SK-N-SH (cell line): ENCODE data around the gene RIN3. TPM values are rescaled to one million over a fixed set of nuclear protein-coding genes. Genes with fewer than 3 reads are reported as not detected.

Experiments used
- CTCF ChIA-PET: fragments of 300-600, 350-600 bp; formaldehyde crosslinking; extraction: SDS; loops from one replicate; lab custom pipeline; 2021; lab: Yijun Ruan, JAX
- POLR2A ChIA-PET: fragments of 350-600 bp; sonication (Branson Sonifier 250); formaldehyde crosslinking; extraction: SDS; loops from one replicate; lab custom pipeline; 2020; ENCODE audit warnings: antibody characterized with exemption, inconsistent platforms; lab: Yijun Ruan, JAX
- DNase-seq: peaks from one replicate; pipeline ENCODE4 v3.0.0; 2012
- H2AFZ ChIP-seq: fragments of 200-600 bp; sonication (generic); 2 replicates; pipeline ENCODE4 v1.8.1; 2016; ENCODE audit warnings: antibody characterized with exemption, mild to moderate bottlenecking, low read depth
- H3F3A ChIP-seq: fragments of 200-600 bp; sonication (generic); replicated peaks from 2 replicates; pipeline ENCODE3; 2016; ENCODE audit warnings: antibody characterized with exemption, mild to moderate bottlenecking; ENCODE audit not compliant: insufficient read depth
- H3K27ac ChIP-seq, 2 experiments: fragments of 200-500 bp in 1 of 2; fragments of 200-600 bp in 1 of 2; sonication (Bioruptor generic) in 1 of 2; sonication (generic), shearing (Covaris generic) in 1 of 2; 2 replicates each; pipeline versions ENCODE4 v1.5.1 to v1.6.1; 2014 to 2016; ENCODE audit warnings: low read depth in 2 of 2, inconsistent platforms in 1 of 2, low read length in 1 of 2, mild to moderate bottlenecking in 1 of 2, mixed read lengths in 1 of 2
- H3K27me3 ChIP-seq: fragments of 200-600 bp; sonication (generic), shearing (Covaris generic); 2 replicates; pipeline ENCODE4 v1.6.1; 2016; ENCODE audit warnings: mixed run types; ENCODE audit not compliant: insufficient read depth
- H3K36me3 ChIP-seq, 2 experiments: fragments of 200-500 bp in 1 of 2; fragments of 200-600 bp in 1 of 2; sonication (Bioruptor generic) in 1 of 2; sonication (generic) in 1 of 2; replicated peaks in 1 of 2; 2 replicates each; pipeline versions ENCODE3 to v1.5.1; 2014 to 2016; ENCODE audit warnings: low read length in 1 of 2, mild to moderate bottlenecking in 1 of 2; ENCODE audit not compliant: insufficient read depth in 2 of 2, control insufficient read depth in 1 of 2
- H3K4me1 ChIP-seq, 2 experiments: fragments of 200-500 bp in 1 of 2; fragments of 200-600 bp in 1 of 2; sonication (Bioruptor generic) in 1 of 2; sonication (generic), shearing (Covaris generic) in 1 of 2; 2 replicates each; pipeline versions ENCODE4 v1.5.1 to v1.6.1; 2014 to 2016; ENCODE audit warnings: low read depth in 1 of 2, low read length in 1 of 2, mixed run types in 1 of 2; ENCODE audit not compliant: insufficient read depth in 2 of 2, control insufficient read depth in 1 of 2
- H3K4me2 ChIP-seq: fragments of 200-600 bp; sonication (generic), shearing (Covaris generic); 2 replicates; pipeline ENCODE4 v1.6.1; 2017; ENCODE audit warnings: mixed run types
- H3K4me3 ChIP-seq, 2 experiments: fragments of 200-500 bp in 1 of 2; fragments of 200-600 bp in 1 of 2; sonication (Bioruptor generic) in 1 of 2; sonication (generic), shearing (Covaris generic) in 1 of 2; 2 replicates each; pipeline versions ENCODE4 v1.5.1 to v1.8.1; 2014 to 2016; ENCODE audit warnings: low read depth in 2 of 2, inconsistent platforms in 1 of 2, low read length in 1 of 2, mild to moderate bottlenecking in 1 of 2, mixed read lengths in 1 of 2, moderate library complexity in 1 of 2
- H3K79me2 ChIP-seq: fragments of 200-600 bp; sonication (generic); 2 replicates; pipeline ENCODE4 v1.8.1; 2017; ENCODE audit warnings: mild to moderate bottlenecking; ENCODE audit not compliant: insufficient read depth
- H3K9ac ChIP-seq: fragments of 200-600 bp; sonication (generic); 2 replicates; pipeline ENCODE4 v1.6.1; 2017; ENCODE audit warnings: mixed run types
- H3K9me2 ChIP-seq: fragments of 200-600 bp; sonication (generic); 2 replicates; pipeline ENCODE4 v1.6.1; 2017; ENCODE audit warnings: mixed run types
- H3K9me3 ChIP-seq: fragments of 200-600 bp; sonication (generic); 2 replicates; pipeline ENCODE4 v1.6.1; 2017; ENCODE audit warnings: mixed run types, mild to moderate bottlenecking, moderate library complexity
- H4K20me1 ChIP-seq: fragments of 200-600 bp; sonication (generic); 2 replicates; pipeline ENCODE4 v1.6.1; 2017; ENCODE audit warnings: mild to moderate bottlenecking, mixed run types; ENCODE audit not compliant: insufficient read depth
- ELF1 ChIP-seq: IDR thresholded peaks from 2 replicates; pipeline ENCODE4 v1.4.0; 2012
- EP300 ChIP-seq, 2 experiments: IDR thresholded peaks; 2 replicates each; pipeline versions ENCODE4 v1.4.0 to v1.6.1; 2012; ENCODE audit warnings: borderline replicate concordance in 1 of 2, low read depth in 1 of 2, low read length in 1 of 2
- FOSL2 ChIP-seq: IDR thresholded peaks from 2 replicates; pipeline ENCODE4 v1.4.0; 2012; ENCODE audit warnings: low read depth, mild to moderate bottlenecking, moderate library complexity, borderline replicate concordance
- FOXJ3 ChIP-seq: sonication (generic); formaldehyde crosslinking; IDR thresholded peaks from 2 replicates; pipeline ENCODE4 v1.5.1; 2020; ENCODE audit warnings: mild to moderate bottlenecking, missing genetic modification reagents
- GATA2 ChIP-seq: sonication (generic); formaldehyde crosslinking; IDR thresholded peaks from 2 replicates; pipeline ENCODE4 v1.5.0; 2020; ENCODE audit warnings: mild to moderate bottlenecking, missing genetic modification reagents
- JUND ChIP-seq: IDR thresholded peaks from 2 replicates; pipeline ENCODE4 v1.4.0; 2012
- MXI1 ChIP-seq: IDR thresholded peaks from 2 replicates; pipeline ENCODE4 v1.6.1; 2012; ENCODE audit warnings: mild to moderate bottlenecking, low read depth, low read length, improper control_type of control experiment
- RCOR1 ChIP-seq: fragments of 150-350 bp; IDR thresholded peaks from 2 replicates; pipeline ENCODE4 v1.6.1; 2017; ENCODE audit warnings: antibody characterized with exemption, low read length
- RXRA ChIP-seq: IDR thresholded peaks from 2 replicates; pipeline ENCODE4 v1.4.0; 2012; ENCODE audit warnings: low read depth, mild to moderate bottlenecking, borderline replicate concordance
- SIN3A ChIP-seq: IDR thresholded peaks from 2 replicates; pipeline ENCODE4 v1.6.1; 2012; ENCODE audit warnings: low read depth, mild to moderate bottlenecking, low read length, moderate library complexity, borderline replicate concordance
- TAF1 ChIP-seq: IDR thresholded peaks from 2 replicates; pipeline ENCODE4 v1.6.1; 2012; ENCODE audit warnings: low read depth, mild to moderate bottlenecking, low read length, moderate library complexity, borderline replicate concordance
- WGBS: methylation state at CpG from one replicate; pipeline ENCODE4 v1.1.6; 2017; ENCODE audit warnings: low lambda C conversion rate; 5-methylcytosine and 5-hydroxymethylcytosine counted together
- polyA plus RNA-seq, 3 experiments: library from polyadenylated mRNA; depleted of rRNA; stranded (reverse); fragments of >200 nt; gene quantifications; 2 replicates each; pipeline ENCODE4 v1.2.3, GENCODE V29; 2012
- TF ChIP-seq, protein P1 (sequence below): IDR thresholded peaks from 2 replicates; pipeline ENCODE4 v1.4.0; 2012; ENCODE audit warnings: low read depth, borderline replicate concordance
- TF ChIP-seq, protein P2 (sequence below): fragments of 200-600 bp; sonication (generic); IDR thresholded peaks from 2 replicates; pipeline ENCODE4 v1.6.1; 2017; ENCODE audit warnings: antibody characterized with exemption, mild to moderate bottlenecking, moderate library complexity
- TF ChIP-seq, protein P3 (sequence below): IDR thresholded peaks from 2 replicates; pipeline ENCODE4 v1.4.0; 2012; ENCODE audit warnings: low read depth
- TF ChIP-seq, protein P4 (sequence below): IDR thresholded peaks from 2 replicates; pipeline ENCODE4; 2012
- TF ChIP-seq, protein P5 (sequence below): fragments of 150-350 bp; IDR thresholded peaks from 2 replicates; pipeline ENCODE4 v1.6.1; 2016; ENCODE audit warnings: mild to moderate bottlenecking, low read depth, low read length

RIN3 gene
- polyA plus RNA-seq, 1 of the 3 experiments (the other 2 are of a cell fraction), result 12.4 TPM

DNA sequence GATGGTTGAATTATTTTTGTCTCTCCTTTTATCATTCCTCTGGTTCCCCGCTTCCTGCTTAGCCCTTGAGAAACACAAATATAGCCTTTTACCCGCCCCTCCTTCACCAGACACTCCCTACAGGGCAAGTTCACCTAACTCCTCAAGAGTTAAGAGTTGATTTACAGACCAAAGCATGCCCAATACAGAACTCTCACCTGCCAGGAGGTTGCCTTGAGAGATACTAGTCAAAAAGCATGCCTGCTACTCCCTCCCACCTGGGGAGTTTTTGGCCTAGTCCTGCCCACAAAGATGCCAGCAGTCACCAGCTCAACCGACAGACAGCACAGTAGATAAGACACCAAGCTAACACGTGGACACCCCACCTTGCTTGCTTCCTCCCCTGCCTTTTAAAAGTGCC lies 223.6 kb downstream of the RIN3 start:
- DNase-seq, result no peak
- Histone ChIP-seq H3K79me2 (no peaks in the 10 kb centered on the region), H4K20me1 (no peaks in the 10 kb centered on the region), H3K9me2 (no peaks in the 10 kb centered on the region), H3F3A (no peaks in the 10 kb centered on the region), H3K9me3 (no peaks in the 10 kb centered on the region), H2AFZ (no peak overlapping the region), H3K4me1 (no peaks in the 10 kb centered on the region), H3K27ac (no peak overlapping the region), H3K4me3 (no peak overlapping the region), H3K9ac (no peak overlapping the region), H3K27me3 (no peaks in the 10 kb centered on the region), H3K4me2 (no peak overlapping the region), H3K36me3 (peaks cover 0 to 4% of the 10 kb centered on the region in 2 experiments)
- CTCF ChIA-PET, result no interaction called here
- 76% methylated on average over 4 of the region's 4 CpGs for WGBS
- TF ChIP-seq ELF1 (no peak), EP300 (IDR thresholded peaks at IDR 0.05; ENCODE audit: borderline replicate concordance in 1 of 2, low read depth in 1 of 2, low read length in 1 of 2) (no peak), FOSL2 (no peak), MXI1 (no peak), TAF1 (no peak), JUND (no peak), SIN3A (no peak), RXRA (no peak), RCOR1 (no peak), FOXJ3 (CRISPR knock-in tag) (no peak), GATA2 (CRISPR knock-in tag) (no peak)
- TF ChIP-seq, protein P1, sequence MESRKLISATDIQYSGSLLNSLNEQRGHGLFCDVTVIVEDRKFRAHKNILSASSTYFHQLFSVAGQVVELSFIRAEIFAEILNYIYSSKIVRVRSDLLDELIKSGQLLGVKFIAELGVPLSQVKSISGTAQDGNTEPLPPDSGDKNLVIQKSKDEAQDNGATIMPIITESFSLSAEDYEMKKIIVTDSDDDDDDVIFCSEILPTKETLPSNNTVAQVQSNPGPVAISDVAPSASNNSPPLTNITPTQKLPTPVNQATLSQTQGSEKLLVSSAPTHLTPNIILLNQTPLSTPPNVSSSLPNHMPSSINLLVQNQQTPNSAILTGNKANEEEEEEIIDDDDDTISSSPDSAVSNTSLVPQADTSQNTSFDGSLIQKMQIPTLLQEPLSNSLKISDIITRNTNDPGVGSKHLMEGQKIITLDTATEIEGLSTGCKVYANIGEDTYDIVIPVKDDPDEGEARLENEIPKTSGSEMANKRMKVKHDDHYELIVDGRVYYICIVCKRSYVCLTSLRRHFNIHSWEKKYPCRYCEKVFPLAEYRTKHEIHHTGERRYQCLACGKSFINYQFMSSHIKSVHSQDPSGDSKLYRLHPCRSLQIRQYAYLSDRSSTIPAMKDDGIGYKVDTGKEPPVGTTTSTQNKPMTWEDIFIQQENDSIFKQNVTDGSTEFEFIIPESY, result no peak
- TF ChIP-seq, protein P2, sequence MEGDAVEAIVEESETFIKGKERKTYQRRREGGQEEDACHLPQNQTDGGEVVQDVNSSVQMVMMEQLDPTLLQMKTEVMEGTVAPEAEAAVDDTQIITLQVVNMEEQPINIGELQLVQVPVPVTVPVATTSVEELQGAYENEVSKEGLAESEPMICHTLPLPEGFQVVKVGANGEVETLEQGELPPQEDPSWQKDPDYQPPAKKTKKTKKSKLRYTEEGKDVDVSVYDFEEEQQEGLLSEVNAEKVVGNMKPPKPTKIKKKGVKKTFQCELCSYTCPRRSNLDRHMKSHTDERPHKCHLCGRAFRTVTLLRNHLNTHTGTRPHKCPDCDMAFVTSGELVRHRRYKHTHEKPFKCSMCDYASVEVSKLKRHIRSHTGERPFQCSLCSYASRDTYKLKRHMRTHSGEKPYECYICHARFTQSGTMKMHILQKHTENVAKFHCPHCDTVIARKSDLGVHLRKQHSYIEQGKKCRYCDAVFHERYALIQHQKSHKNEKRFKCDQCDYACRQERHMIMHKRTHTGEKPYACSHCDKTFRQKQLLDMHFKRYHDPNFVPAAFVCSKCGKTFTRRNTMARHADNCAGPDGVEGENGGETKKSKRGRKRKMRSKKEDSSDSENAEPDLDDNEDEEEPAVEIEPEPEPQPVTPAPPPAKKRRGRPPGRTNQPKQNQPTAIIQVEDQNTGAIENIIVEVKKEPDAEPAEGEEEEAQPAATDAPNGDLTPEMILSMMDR, result no peak
- TF ChIP-seq, protein P3, sequence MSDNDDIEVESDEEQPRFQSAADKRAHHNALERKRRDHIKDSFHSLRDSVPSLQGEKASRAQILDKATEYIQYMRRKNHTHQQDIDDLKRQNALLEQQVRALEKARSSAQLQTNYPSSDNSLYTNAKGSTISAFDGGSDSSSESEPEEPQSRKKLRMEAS, result no peak
- TF ChIP-seq, protein P4, sequence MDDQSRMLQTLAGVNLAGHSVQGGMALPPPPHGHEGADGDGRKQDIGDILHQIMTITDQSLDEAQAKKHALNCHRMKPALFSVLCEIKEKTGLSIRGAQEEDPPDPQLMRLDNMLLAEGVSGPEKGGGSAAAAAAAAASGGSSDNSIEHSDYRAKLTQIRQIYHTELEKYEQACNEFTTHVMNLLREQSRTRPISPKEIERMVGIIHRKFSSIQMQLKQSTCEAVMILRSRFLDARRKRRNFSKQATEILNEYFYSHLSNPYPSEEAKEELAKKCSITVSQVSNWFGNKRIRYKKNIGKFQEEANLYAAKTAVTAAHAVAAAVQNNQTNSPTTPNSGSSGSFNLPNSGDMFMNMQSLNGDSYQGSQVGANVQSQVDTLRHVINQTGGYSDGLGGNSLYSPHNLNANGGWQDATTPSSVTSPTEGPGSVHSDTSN, result no peak
- TF ChIP-seq, protein P5, sequence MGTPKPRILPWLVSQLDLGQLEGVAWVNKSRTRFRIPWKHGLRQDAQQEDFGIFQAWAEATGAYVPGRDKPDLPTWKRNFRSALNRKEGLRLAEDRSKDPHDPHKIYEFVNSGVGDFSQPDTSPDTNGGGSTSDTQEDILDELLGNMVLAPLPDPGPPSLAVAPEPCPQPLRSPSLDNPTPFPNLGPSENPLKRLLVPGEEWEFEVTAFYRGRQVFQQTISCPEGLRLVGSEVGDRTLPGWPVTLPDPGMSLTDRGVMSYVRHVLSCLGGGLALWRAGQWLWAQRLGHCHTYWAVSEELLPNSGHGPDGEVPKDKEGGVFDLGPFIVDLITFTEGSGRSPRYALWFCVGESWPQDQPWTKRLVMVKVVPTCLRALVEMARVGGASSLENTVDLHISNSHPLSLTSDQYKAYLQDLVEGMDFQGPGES, result no peak
- POLR2A ChIA-PET, result no interaction called here
